Mesenchymal stem cell (in vitro differentiated cells and primary cell): ENCODE measurements around the gene IL6ST.

Experiments used
- DNase-seq: peaks from one replicate; pipeline ENCODE4 v3.0.0-alpha.2; 2013
- H2AFZ ChIP-seq: one replicate; pipeline ENCODE4 v1.6.1; 2013; ENCODE audit warnings: low read depth, mild to moderate bottlenecking, control low read depth, inconsistent platforms, low read length, moderate library complexity
- H2AK5ac ChIP-seq: 2 replicates; pipeline ENCODE4 v1.6.1; 2013; ENCODE audit warnings: low read length, moderate library complexity, mild to moderate bottlenecking, inconsistent platforms; ENCODE audit not compliant: severe bottlenecking
- H2BK120ac ChIP-seq: one replicate; pipeline ENCODE4 v1.6.1; 2013; ENCODE audit warnings: low read depth, mild to moderate bottlenecking, inconsistent platforms, low read length, moderate library complexity
- H2BK12ac ChIP-seq, 2 experiments: one replicate each; pipeline ENCODE4 v1.6.1; 2013; ENCODE audit warnings: inconsistent platforms in 2 of 2, low read length in 2 of 2, mild to moderate bottlenecking in 2 of 2, moderate library complexity in 2 of 2, control low read depth in 1 of 2
- H2BK15ac ChIP-seq: one replicate; pipeline ENCODE4 v1.6.1; 2013; ENCODE audit warnings: mild to moderate bottlenecking, low read depth, inconsistent platforms; ENCODE audit not compliant: poor library complexity, severe bottlenecking
- H2BK5ac ChIP-seq: 2 replicates; pipeline ENCODE4 v1.6.1; 2013; ENCODE audit warnings: low read depth, mild to moderate bottlenecking, low read length, control low read depth, inconsistent platforms; ENCODE audit not compliant: poor library complexity, severe bottlenecking
- H3K14ac ChIP-seq, 2 experiments: one replicate each; pipeline ENCODE4 v1.6.1; 2013; ENCODE audit warnings: inconsistent platforms in 2 of 2, low read length in 2 of 2, control low read depth in 1 of 2, mild to moderate bottlenecking in 1 of 2, moderate library complexity in 1 of 2
- H3K18ac ChIP-seq, 2 experiments: one replicate each; pipeline ENCODE4 v1.6.1; 2013; ENCODE audit warnings: inconsistent platforms in 2 of 2, low read length in 2 of 2, control low read depth in 1 of 2, low read depth in 1 of 2, mild to moderate bottlenecking in 1 of 2
- H3K23ac ChIP-seq, 2 experiments: one replicate each; pipeline ENCODE4 v1.6.1; 2013; ENCODE audit warnings: inconsistent platforms in 2 of 2, low read length in 2 of 2, mild to moderate bottlenecking in 2 of 2, moderate library complexity in 2 of 2, control low read depth in 1 of 2
- H3K27ac ChIP-seq: 2 replicates; pipeline ENCODE4 v1.5.1; 2013; ENCODE audit warnings: mild to moderate bottlenecking, moderate library complexity, low read length, control low read depth, inconsistent platforms; ENCODE audit not compliant: poor library complexity, severe bottlenecking
- H3K27me3 ChIP-seq, 2 experiments: 2 replicates each; pipeline versions ENCODE4 v1.6.1 to v1.7.0; 2013; ENCODE audit warnings: low read length in 2 of 2, mild to moderate bottlenecking in 2 of 2, moderate library complexity in 2 of 2, control low read depth in 1 of 2, inconsistent platforms in 1 of 2; ENCODE audit not compliant: control insufficient read depth in 1 of 2, insufficient read depth in 1 of 2
- H3K36me3 ChIP-seq, 2 experiments: 2 replicates each; pipeline versions ENCODE4 v1.6.1 to v1.7.0; 2013; ENCODE audit warnings: low read length in 2 of 2, control low read depth in 1 of 2, inconsistent platforms in 1 of 2, low read depth in 1 of 2, mild to moderate bottlenecking in 1 of 2; ENCODE audit not compliant: insufficient read depth in 2 of 2, control insufficient read depth in 1 of 2
- H3K4ac ChIP-seq, 2 experiments: one replicate each; pipeline ENCODE4 v1.6.1; 2013; ENCODE audit warnings: inconsistent platforms in 2 of 2, low read length in 2 of 2, mild to moderate bottlenecking in 2 of 2, moderate library complexity in 2 of 2, control low read depth in 1 of 2, low read depth in 1 of 2
- H3K4me1 ChIP-seq: 2 replicates; pipeline ENCODE4 v1.6.1; 2013; ENCODE audit warnings: low read depth, low read length, control low read depth; ENCODE audit not compliant: control insufficient read depth, insufficient read depth
- H3K4me2 ChIP-seq: 2 replicates; pipeline ENCODE4 v1.6.1; 2013; ENCODE audit warnings: low read length, mild to moderate bottlenecking, inconsistent platforms; ENCODE audit not compliant: poor library complexity, severe bottlenecking
- H3K4me3 ChIP-seq, 2 experiments: 2 replicates each; pipeline versions ENCODE4 v1.5.1 to v1.7.0; 2013; ENCODE audit warnings: low read length in 2 of 2, mild to moderate bottlenecking in 2 of 2, control low read depth in 1 of 2, low read depth in 1 of 2; ENCODE audit not compliant: insufficient read depth in 1 of 2
- H3K79me1 ChIP-seq: replicated peaks from 2 replicates; pipeline ENCODE4 v1.6.1; 2013; ENCODE audit warnings: mild to moderate bottlenecking, control low read depth, low read length, inconsistent platforms; ENCODE audit not compliant: poor library complexity, severe bottlenecking
- H3K9ac ChIP-seq: 2 replicates; pipeline ENCODE4 v1.7.0; 2013; ENCODE audit warnings: mild to moderate bottlenecking, low read length, moderate library complexity
- H3K9me3 ChIP-seq: 2 replicates; pipeline ENCODE4 v1.7.0; 2013; ENCODE audit warnings: mild to moderate bottlenecking, low read length; ENCODE audit not compliant: control insufficient read depth
- H4K8ac ChIP-seq: one replicate; pipeline ENCODE4 v1.6.1; 2013; ENCODE audit warnings: inconsistent platforms, mild to moderate bottlenecking, low read length, moderate library complexity
- H4K91ac ChIP-seq: one replicate; pipeline ENCODE4 v1.6.1; 2013; ENCODE audit warnings: mild to moderate bottlenecking, low read length, inconsistent platforms
- WGBS: methylation state at CpG from one replicate; pipeline ENCODE4 v1.1.7; 2013; ENCODE audit warnings: mixed read lengths; 5-methylcytosine and 5-hydroxymethylcytosine counted together

The IL6ST gene

GRCh38 chr5:55924744-55925143 lies 70.0 kb downstream of the IL6ST start:
- H3K9me3 ChIP-seq: no peaks in the 10 kb centered on the region

GRCh38 chr5:55923865-55924500 lies 70.8 kb downstream of the IL6ST start:
- Histone ChIP-seq H2AK5ac (no peak overlapping the region), H2BK120ac (no peak overlapping the region), H4K8ac (no peak overlapping the region), H4K91ac (no peak overlapping the region), H3K36me3 (no peaks in the 10 kb centered on the region), H3K4ac (no peak overlapping the region), H2BK5ac (no peak overlapping the region), H2BK15ac (no peak overlapping the region), H3K9me3 (no peaks in the 10 kb centered on the region), H2BK12ac (no peak overlapping the region), H3K27me3 (no peaks in the 10 kb centered on the region), H2AFZ (no peak overlapping the region), H3K9ac (no peak overlapping the region), H3K4me2 (no peak overlapping the region), H3K79me1 (no peaks in the 10 kb centered on the region), H3K18ac (no peak overlapping the region), H3K23ac (no peak overlapping the region), H3K4me3 (no peak overlapping the region), H3K14ac (no peak overlapping the region), H3K27ac (no peak overlapping the region), H3K4me1 (peaks cover 12% of the 10 kb centered on the region)
- no peak for DNase-seq
- 96% methylated on average over 9 of the region's 9 CpGs for WGBS

More at GRCh38 chr5:55924744-55925143, 70.0 kb downstream of the IL6ST start:
- H4K91ac ChIP-seq: no peak overlapping the region
- H2AK5ac ChIP-seq: no peak overlapping the region
- H3K79me1 ChIP-seq: no peaks in the 10 kb centered on the region
- no peak overlapping the region for H2BK120ac ChIP-seq
- H3K14ac ChIP-seq: no peak overlapping the region
- H3K23ac ChIP-seq: no peak overlapping the region
- no peak overlapping the region for H2BK5ac ChIP-seq
- no peak overlapping the region for H3K18ac ChIP-seq
- no peaks in the 10 kb centered on the region for H3K36me3 ChIP-seq
- no peaks in the 10 kb centered on the region for H3K27me3 ChIP-seq
- DNase-seq: no peak
- no peak overlapping the region for H2BK15ac ChIP-seq
- H4K8ac ChIP-seq: no peak overlapping the region
- WGBS: 81% methylated on average over 11 of the region's 11 CpGs
- H3K4me1 ChIP-seq: peaks cover 10% of the 10 kb centered on the region
- no peak overlapping the region for H2BK12ac ChIP-seq
- H3K9ac ChIP-seq: no peak overlapping the region
- no peak overlapping the region for H3K27ac ChIP-seq
- H3K4me2 ChIP-seq: no peak overlapping the region
- H3K4ac ChIP-seq: no peak overlapping the region
- no peak overlapping the region for H2AFZ ChIP-seq
- no peak overlapping the region for H3K4me3 ChIP-seq

GRCh38 chr5:55923177-55923771 lies 71.5 kb downstream of the IL6ST start:
- H2BK12ac ChIP-seq: no peak overlapping the region
- no peak overlapping the region for H2AFZ ChIP-seq
- H3K36me3 ChIP-seq: no peaks in the 10 kb centered on the region
- H3K9ac ChIP-seq: no peak overlapping the region
- H2BK120ac ChIP-seq: no peak overlapping the region
- H3K14ac ChIP-seq: no peak overlapping the region
- WGBS: 59% methylated on average over 16 of the region's 17 CpGs
- H3K23ac ChIP-seq: no peak overlapping the region
- no peaks in the 10 kb centered on the region for H3K79me1 ChIP-seq
- peak overlapping the region in 1 of 2 experiments; percentile 38 for H3K18ac ChIP-seq
- H4K8ac ChIP-seq: peak overlapping the region; percentile 79
- H2BK15ac ChIP-seq: no peak overlapping the region
- H3K4ac ChIP-seq: no peak overlapping the region
- H2BK5ac ChIP-seq: no peak overlapping the region
- no peak overlapping the region for H3K4me2 ChIP-seq
- H3K4me3 ChIP-seq: no peak overlapping the region
- no peak overlapping the region for H4K91ac ChIP-seq
- peak overlapping the region; percentile 27 for H2AK5ac ChIP-seq
- DNase-seq: no peak
- no peaks in the 10 kb centered on the region for H3K27me3 ChIP-seq
- H3K27ac ChIP-seq: no peak overlapping the region
- H3K4me1 ChIP-seq: peaks cover 15% of the 10 kb centered on the region
- H3K9me3 ChIP-seq: no peaks in the 10 kb centered on the region

GRCh38 chr5:55921617-55922016 lies 73.1 kb downstream of the IL6ST start:
- H3K23ac ChIP-seq: no peak overlapping the region
- no peak overlapping the region for H2BK120ac ChIP-seq
- H3K4me2 ChIP-seq: no peak overlapping the region
- no peaks in the 10 kb centered on the region for H3K27me3 ChIP-seq
- H4K91ac ChIP-seq: no peak overlapping the region
- H3K4ac ChIP-seq: no peak overlapping the region
- H3K36me3 ChIP-seq: peaks cover 0 to 3% of the 10 kb centered on the region in 2 experiments
- H3K14ac ChIP-seq: no peak overlapping the region
- no peak overlapping the region for H3K27ac ChIP-seq
- WGBS: 96% methylated on average over 4 of the region's 4 CpGs
- no peak overlapping the region for H3K4me3 ChIP-seq
- H2BK12ac ChIP-seq: no peak overlapping the region
- no peak overlapping the region for H3K9ac ChIP-seq
- H3K9me3 ChIP-seq: no peaks in the 10 kb centered on the region
- no peak overlapping the region for H2BK15ac ChIP-seq
- H2BK5ac ChIP-seq: no peak overlapping the region
- peaks cover 3% of the 10 kb centered on the region for H3K79me1 ChIP-seq
- H3K4me1 ChIP-seq: peaks cover 25% of the 10 kb centered on the region
- no peak overlapping the region for H4K8ac ChIP-seq
- DNase-seq: no peak
- no peak overlapping the region for H3K18ac ChIP-seq
- H2AK5ac ChIP-seq: no peak overlapping the region
- no peak overlapping the region for H2AFZ ChIP-seq
